MM.1S (cell line): ENCODE data around the gene WWTR1.

Source experiments
- DNase-seq: peaks from one replicate; pipeline ENCODE4 v3.0.0-alpha.2; 2015
- H2AFZ ChIP-seq: fragments of 300-600 bp; sonication (generic); 2 replicates; pipeline ENCODE4 v1.6.0; 2016; ENCODE audit warnings: antibody characterized with exemption, low read length
- H3F3A ChIP-seq: fragments of 300-600 bp; sonication (generic); 2 replicates; pipeline ENCODE4 v1.6.1; 2016; ENCODE audit warnings: mild to moderate bottlenecking, antibody characterized with exemption, low read length, moderate library complexity, mixed read lengths; ENCODE audit not compliant: insufficient read depth
- H3K27ac ChIP-seq: fragments of 300-600 bp; sonication (generic); 2 replicates; pipeline ENCODE4 v1.5.1; 2016; ENCODE audit warnings: mild to moderate bottlenecking, low read length
- H3K27me3 ChIP-seq: fragments of 300-600 bp; sonication (generic); replicated peaks from 2 replicates; pipeline ENCODE4 v1.6.0; 2016; ENCODE audit warnings: low read length; ENCODE audit not compliant: insufficient read depth
- H3K36me3 ChIP-seq: fragments of 300-600 bp; sonication (generic); replicated peaks from 2 replicates; pipeline ENCODE4 v1.6.1; 2016; ENCODE audit warnings: mild to moderate bottlenecking, low read length, mixed read lengths; ENCODE audit not compliant: insufficient read depth
- H3K4me1 ChIP-seq: fragments of 300-600 bp; sonication (generic); 2 replicates; pipeline ENCODE4 v1.6.1; 2016; ENCODE audit warnings: low read length, mixed read lengths
- H3K4me2 ChIP-seq: fragments of 300-600 bp; sonication (generic); 2 replicates; pipeline ENCODE4 v1.6.0; 2016; ENCODE audit warnings: low read depth, low read length
- H3K4me3 ChIP-seq: fragments of 300-600 bp; sonication (generic); 2 replicates; pipeline ENCODE4 v1.5.1; 2016; ENCODE audit warnings: low read length, mixed read lengths
- H3K79me2 ChIP-seq: fragments of 300-600 bp; sonication (generic); 2 replicates; pipeline ENCODE4 v1.6.1; 2016; ENCODE audit warnings: mixed run types, low read length, mixed read lengths
- H3K9ac ChIP-seq: fragments of 300-600 bp; sonication (generic); 2 replicates; pipeline ENCODE4 v1.6.1; 2016; ENCODE audit warnings: low read length, mixed read lengths
- H3K9me2 ChIP-seq: fragments of 300-600 bp; sonication (generic); replicated peaks from 2 replicates; pipeline ENCODE4 v1.6.1; 2016; ENCODE audit warnings: mild to moderate bottlenecking, low read length, mixed read lengths; ENCODE audit not compliant: insufficient read depth
- H3K9me3 ChIP-seq: fragments of 300-600 bp; sonication (generic); replicated peaks from 2 replicates; pipeline ENCODE4 v1.6.1; 2016; ENCODE audit warnings: mild to moderate bottlenecking, low read length, mixed read lengths; ENCODE audit not compliant: insufficient read depth
- H4K20me1 ChIP-seq: fragments of 300-600 bp; sonication (generic); 2 replicates; pipeline ENCODE4 v1.6.1; 2016; ENCODE audit warnings: mild to moderate bottlenecking, low read length, moderate library complexity, mixed read lengths; ENCODE audit not compliant: insufficient read depth
- CTCF ChIP-seq: fragments of 300-600 bp; sonication (generic); IDR thresholded peaks from 2 replicates; pipeline ENCODE4 v1.5.1; 2016; ENCODE audit warnings: antibody characterized with exemption, low read length, mixed read lengths
- EZH2 ChIP-seq: fragments of 300-600 bp; sonication (generic); optimal IDR thresholded peaks from 2 replicates; pipeline ENCODE3; 2017; ENCODE audit warnings: low read depth, mild to moderate bottlenecking, antibody characterized with exemption, low read length, mixed read lengths
- EZH2phosphoT487 ChIP-seq: fragments of 300-600 bp; sonication (generic); IDR thresholded peaks from 2 replicates; pipeline ENCODE4 v1.6.1; 2018; ENCODE audit warnings: antibody characterized with exemption, low read length

Gene WWTR1

GRCh38 chr3:149581681-149582370 lies 76.0 kb downstream of the WWTR1 start:
- no peak overlapping the region for H3K9ac ChIP-seq
- no peak overlapping the region for H3K4me3 ChIP-seq
- DNase-seq, result no peak
- H3K9me3 ChIP-seq, result no peaks in the 10 kb centered on the region
- 0 out of 2 replicates have a peak, but pooled peaks cover 5% of the 10 kb centered on the region for H3K27me3 ChIP-seq
- H3K36me3 ChIP-seq, result no peaks in the 10 kb centered on the region
- no peaks in the 10 kb centered on the region for H4K20me1 ChIP-seq
- H3K79me2 ChIP-seq, result no peaks in the 10 kb centered on the region
- peaks cover 36% of the 10 kb centered on the region for H3K4me1 ChIP-seq
- no peak overlapping the region for H2AFZ ChIP-seq
- no peaks in the 10 kb centered on the region for H3K9me2 ChIP-seq
- H3K4me2 ChIP-seq, result no peak overlapping the region
- TF ChIP-seq CTCF, result no peak
- no peak for TF ChIP-seq EZH2
- no peak for TF ChIP-seq EZH2phosphoT487
- no peak overlapping the region for H3K27ac ChIP-seq
- peaks cover 19% of the 10 kb centered on the region for H3F3A ChIP-seq

GRCh38 chr3:149581248-149581647 lies 76.6 kb downstream of the WWTR1 start:
- Histone ChIP-seq H3K4me1 (peaks cover 38% of the 10 kb centered on the region), H3K9me3 (no peaks in the 10 kb centered on the region), H3K27ac (no peak overlapping the region), H3K27me3 (0 out of 2 replicates have a peak, but pooled peaks cover 5% of the 10 kb centered on the region), H3K9me2 (no peaks in the 10 kb centered on the region), H3K4me3 (no peak overlapping the region), H2AFZ (no peak overlapping the region), H3F3A (peaks cover 23% of the 10 kb centered on the region), H3K79me2 (no peaks in the 10 kb centered on the region), H3K4me2 (no peak overlapping the region), H3K9ac (no peak overlapping the region), H3K36me3 (no peaks in the 10 kb centered on the region), H4K20me1 (no peaks in the 10 kb centered on the region)
- no peak for TF ChIP-seq EZH2
- no peak for TF ChIP-seq CTCF
- no peak for TF ChIP-seq EZH2phosphoT487
- peak; percentile 37 for DNase-seq

GRCh38 chr3:149579838-149580542 lies 77.8 kb downstream of the WWTR1 start:
- H3K27me3 ChIP-seq, result 0 out of 2 replicates have a peak, but pooled peaks cover 5% of the 10 kb centered on the region
- H3K36me3 ChIP-seq, result no peaks in the 10 kb centered on the region
- H3K9ac ChIP-seq, result no peak overlapping the region
- TF ChIP-seq CTCF (no peak), EZH2phosphoT487 (no peak), EZH2 (no peak)
- H3F3A ChIP-seq, result peaks cover 19% of the 10 kb centered on the region
- no peak overlapping the region for H2AFZ ChIP-seq
- H3K27ac ChIP-seq, result no peak overlapping the region
- no peaks in the 10 kb centered on the region for H4K20me1 ChIP-seq
- H3K4me1 ChIP-seq, result peaks cover 43% of the 10 kb centered on the region
- H3K79me2 ChIP-seq, result no peaks in the 10 kb centered on the region
- H3K4me3 ChIP-seq, result no peak overlapping the region
- no peaks in the 10 kb centered on the region for H3K9me2 ChIP-seq
- no peak for DNase-seq
- H3K9me3 ChIP-seq, result no peaks in the 10 kb centered on the region
- no peak overlapping the region for H3K4me2 ChIP-seq
